Stimulated activated CD8-positive, alpha-beta memory T cell treated with anti-CD3 and anti-CD28 coated beads, Interleukin-4, amount 100 ng/mL, for 24 hours (primary cell): ENCODE measurements around the gene EVPLL.
"Not testable (repeated sequence)": the region's sequence is repeated elsewhere in the genome, so short reads cannot be mapped to it uniquely, and the experiment has no call there.

ENCODE experiments used
- DNase-seq: peaks from one replicate; pipeline ENCODE4 v3.0.0-alpha.2; 2020; ENCODE audit warnings: low read depth

Gene EVPLL

DNA sequence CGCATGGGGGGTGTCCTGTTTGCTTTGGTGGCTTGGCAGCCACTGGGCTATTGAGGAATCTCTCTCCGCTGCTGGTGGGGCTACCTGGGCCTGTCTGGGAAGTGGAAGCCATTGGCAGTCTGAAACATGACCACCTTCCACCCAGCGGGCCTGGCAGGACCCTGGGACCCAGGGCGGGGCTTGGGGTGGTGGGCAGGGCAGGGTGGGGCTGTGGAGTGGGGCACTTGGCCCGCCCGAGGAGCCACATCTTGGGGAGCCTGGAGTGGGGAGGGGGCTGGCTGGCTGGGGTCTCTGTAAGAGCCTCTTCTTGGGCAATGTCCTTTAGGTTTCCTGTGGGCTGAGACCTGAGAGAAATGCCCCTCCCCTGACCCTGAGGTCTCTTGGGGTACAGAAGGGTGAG, 48.0 kb downstream of the EVPLL start:
- DNase-seq: not testable (repeated sequence)

DNA sequence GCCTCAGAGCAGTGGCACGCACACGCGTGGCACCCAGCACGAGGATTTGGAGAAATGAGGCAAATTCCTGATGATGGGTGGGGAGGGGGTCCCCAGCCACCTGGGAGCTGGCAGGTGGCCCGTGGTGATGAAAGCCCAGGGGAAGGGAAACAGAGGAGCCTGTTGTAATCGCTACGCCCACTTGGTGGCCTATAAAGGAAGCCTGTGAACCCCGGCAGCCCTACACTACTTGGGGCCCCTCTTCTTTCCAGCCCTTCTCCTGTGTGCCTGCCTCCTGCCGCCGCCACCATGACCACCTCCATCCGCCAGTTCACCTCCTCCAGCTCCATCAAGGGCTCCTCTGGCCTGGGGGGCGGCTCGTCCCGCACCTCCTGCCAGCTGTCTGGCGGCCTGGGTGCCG, 49.1 kb downstream of the EVPLL start:
- DNase-seq: not testable (repeated sequence)

DNA sequence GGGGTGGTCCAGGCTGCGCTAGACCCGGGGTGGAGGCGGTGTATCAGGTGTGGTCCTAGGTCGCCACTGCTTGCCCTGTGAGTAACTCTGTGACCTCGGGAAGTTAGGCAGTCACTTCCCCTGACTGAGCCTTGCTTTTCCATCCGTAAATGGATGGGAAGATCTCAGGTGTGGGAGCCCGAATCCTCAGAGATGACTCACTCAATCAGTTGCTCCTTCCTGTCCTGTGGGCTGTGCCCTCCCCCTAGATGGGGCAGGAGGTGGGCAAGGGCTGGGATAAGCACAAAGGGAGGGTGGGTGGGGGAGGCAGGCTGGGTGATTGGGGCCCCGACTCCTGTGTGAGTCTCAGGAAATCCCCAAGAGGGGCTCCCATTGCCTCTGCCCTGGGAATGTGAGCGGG, 54.6 kb downstream of the EVPLL start:
- not testable (repeated sequence) for DNase-seq
